ENCODE results near the gene ADPRHL1.
"Not testable (repeated sequence)": the region's sequence is repeated elsewhere in the genome, so short reads cannot be mapped to it uniquely, and the experiment has no call there.

Gene ADPRHL1

GRCh38 chr13:113369881-113370280 is 83.4 kb downstream of the ADPRHL1 start:
- no peaks in the 10 kb centered on the region for H3K9me3 Mint-ChIP-seq
- no peak overlapping the region for H3K27ac Mint-ChIP-seq
- no peaks in the 10 kb centered on the region for H3K4me1 Mint-ChIP-seq
- DNase-seq (ENCODE audit: low spot score in 2 of 2): no peak
- peaks cover 1% of the 10 kb centered on the region for H3K36me3 Mint-ChIP-seq
- ATAC-seq (ENCODE audit: low read depth): no peak
- peaks cover 12% of the 10 kb centered on the region for H3K27me3 Mint-ChIP-seq
- H3K4me3 Mint-ChIP-seq: no peak overlapping the region

- no peaks in the 10 kb centered on the region for H3K4me1 Mint-ChIP-seq
- peaks cover 8% of the 10 kb centered on the region for H3K27me3 Mint-ChIP-seq
- H3K36me3 Mint-ChIP-seq: peaks cover 1% of the 10 kb centered on the region
- DNase-seq (ENCODE audit: low spot score in 2 of 2) (no peak), ATAC-seq (ENCODE audit: low read depth) (no peak)
- no peak overlapping the region for H3K4me3 Mint-ChIP-seq
- H3K27ac Mint-ChIP-seq: no peak overlapping the region
- no peaks in the 10 kb centered on the region for H3K9me3 Mint-ChIP-seq
These were observed 84.1 kb downstream of the ADPRHL1 start for GRCh38 chr13:113369189-113369588.

GRCh38 chr13:113368353-113368752 is 84.9 kb downstream of the ADPRHL1 start:
- not testable (repeated sequence) for H3K4me3 Mint-ChIP-seq; DNase-seq (ENCODE audit: low spot score in 2 of 2); H3K4me1 Mint-ChIP-seq

DNA sequence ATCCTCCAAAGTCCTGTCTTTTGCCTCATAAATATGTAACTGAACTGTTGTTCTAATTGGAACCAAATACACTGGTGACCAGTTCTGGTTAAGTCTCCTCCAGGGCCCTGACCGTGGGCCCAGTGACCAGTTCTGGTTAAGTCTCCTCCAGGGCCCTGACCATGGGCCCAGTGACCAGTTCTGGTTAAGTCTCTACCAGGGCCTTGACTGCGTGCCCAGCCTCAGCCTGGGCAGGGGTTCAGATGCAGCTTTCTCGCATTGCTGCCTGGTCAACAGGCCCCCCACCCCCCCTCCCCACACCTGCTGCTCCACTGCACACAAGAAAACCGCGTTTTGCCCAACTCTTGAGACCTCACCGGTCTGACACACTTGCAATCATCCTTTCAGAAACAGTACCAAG is 85.5 kb downstream of the ADPRHL1 start:
- no peaks in the 10 kb centered on the region for H3K9me3 Mint-ChIP-seq
- ATAC-seq (ENCODE audit: low read depth) (no peak), DNase-seq (ENCODE audit: low spot score in 2 of 2) (no peak)
- no peak overlapping the region for H3K4me3 Mint-ChIP-seq
- H3K27me3 Mint-ChIP-seq: peaks cover 10% of the 10 kb centered on the region
- peaks cover 1% of the 10 kb centered on the region for H3K36me3 Mint-ChIP-seq
- H3K27ac Mint-ChIP-seq: no peak overlapping the region
- no peaks in the 10 kb centered on the region for H3K4me1 Mint-ChIP-seq

More at GRCh38 chr13:113368353-113368752, 84.9 kb downstream of the ADPRHL1 start:
- H3K27ac Mint-ChIP-seq; H3K9me3 Mint-ChIP-seq; ATAC-seq (ENCODE audit: low read depth); H3K27me3 Mint-ChIP-seq; H3K36me3 Mint-ChIP-seq: not testable (repeated sequence)

- no peak for ATAC-seq (ENCODE audit: low read depth)
- no peak overlapping the region for H3K27ac Mint-ChIP-seq
- no peak overlapping the region for H3K4me3 Mint-ChIP-seq
These were observed 86.2 kb downstream of the ADPRHL1 start for GRCh38 chr13:113367020-113367560.

GRCh38 chr13:113365971-113366588 is 87.2 kb downstream of the ADPRHL1 start:
- no peaks in the 10 kb centered on the region for H3K4me1 Mint-ChIP-seq
- H3K9me3 Mint-ChIP-seq: no peaks in the 10 kb centered on the region
- no peak for DNase-seq (ENCODE audit: low spot score in 2 of 2)
- no peak for ATAC-seq (ENCODE audit: low read depth)
- peaks cover 10% of the 10 kb centered on the region for H3K27me3 Mint-ChIP-seq
- peaks cover 1% of the 10 kb centered on the region for H3K36me3 Mint-ChIP-seq
- peak overlapping the region; percentile 65 for H3K4me3 Mint-ChIP-seq
- H3K27ac Mint-ChIP-seq: no peak overlapping the region

More at GRCh38 chr13:113367020-113367560, 86.2 kb downstream of the ADPRHL1 start:
- Mint-ChIP-seq H3K4me1 (no peaks in the 10 kb centered on the region), H3K27me3 (peaks cover 12% of the 10 kb centered on the region), H3K9me3 (no peaks in the 10 kb centered on the region), H3K36me3 (peaks cover 1% of the 10 kb centered on the region)
- DNase-seq (ENCODE audit: low spot score in 2 of 2): no peak

- Mint-ChIP-seq H3K4me3 (peak overlapping the region; percentile 65), H3K9me3 (no peaks in the 10 kb centered on the region), H3K4me1 (no peaks in the 10 kb centered on the region), H3K27me3 (peaks cover 10% of the 10 kb centered on the region), H3K27ac (no peak overlapping the region), H3K36me3 (peaks cover 1% of the 10 kb centered on the region)
- DNase-seq (ENCODE audit: low spot score in 2 of 2): no peak
- no peak for ATAC-seq (ENCODE audit: low read depth)
These were observed 87.7 kb downstream of the ADPRHL1 start for GRCh38 chr13:113365583-113365970.

- no peak overlapping the region for H3K27ac Mint-ChIP-seq
- peak overlapping the region; percentile 65 for H3K4me3 Mint-ChIP-seq
- ATAC-seq (ENCODE audit: low read depth) (no peak), DNase-seq (ENCODE audit: low spot score in 2 of 2) (no peak)
- peaks cover 10% of the 10 kb centered on the region for H3K27me3 Mint-ChIP-seq
- H3K36me3 Mint-ChIP-seq: peaks cover 1% of the 10 kb centered on the region
- H3K9me3 Mint-ChIP-seq: no peaks in the 10 kb centered on the region
- H3K4me1 Mint-ChIP-seq: no peaks in the 10 kb centered on the region
These were observed 88.2 kb downstream of the ADPRHL1 start for GRCh38 chr13:113364901-113365582.

DNA sequence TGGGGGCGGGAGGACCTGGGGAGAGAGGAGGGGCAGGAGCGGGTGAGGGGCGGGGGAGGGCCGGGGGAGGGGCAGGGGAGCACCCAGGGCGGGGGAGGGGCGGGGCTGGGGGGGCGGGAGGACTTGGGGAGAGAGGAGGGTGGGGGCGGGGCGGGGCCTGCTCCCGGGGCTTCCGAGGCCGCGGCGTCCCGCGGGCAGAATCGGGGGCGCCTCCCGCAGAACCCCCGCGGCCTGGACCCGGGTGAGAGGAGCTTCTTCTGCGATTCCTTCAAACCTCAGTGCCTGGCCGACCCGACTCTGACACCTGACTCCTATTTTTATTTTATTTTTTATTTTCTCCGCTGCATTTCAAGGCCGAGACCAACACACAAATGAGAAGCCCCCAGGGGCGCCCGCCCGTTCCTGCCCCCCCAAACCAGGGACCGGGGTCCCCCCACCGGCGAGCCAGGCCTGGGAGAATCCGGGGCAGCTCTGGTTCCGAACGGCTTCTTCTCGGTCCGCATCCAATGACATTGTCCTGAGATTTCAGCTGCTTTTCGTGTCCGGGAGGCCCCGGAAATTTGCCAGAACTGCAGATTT is 88.9 kb downstream of the ADPRHL1 start:
- ATAC-seq (ENCODE audit: low read depth) (no peak), DNase-seq (ENCODE audit: low spot score in 2 of 2) (no peak)
- Mint-ChIP-seq H3K36me3 (peaks cover 1% of the 10 kb centered on the region), H3K27me3 (peaks cover 10% of the 10 kb centered on the region), H3K9me3 (no peaks in the 10 kb centered on the region), H3K4me1 (no peaks in the 10 kb centered on the region), H3K27ac (no peak overlapping the region), H3K4me3 (no peak overlapping the region)

DNA sequence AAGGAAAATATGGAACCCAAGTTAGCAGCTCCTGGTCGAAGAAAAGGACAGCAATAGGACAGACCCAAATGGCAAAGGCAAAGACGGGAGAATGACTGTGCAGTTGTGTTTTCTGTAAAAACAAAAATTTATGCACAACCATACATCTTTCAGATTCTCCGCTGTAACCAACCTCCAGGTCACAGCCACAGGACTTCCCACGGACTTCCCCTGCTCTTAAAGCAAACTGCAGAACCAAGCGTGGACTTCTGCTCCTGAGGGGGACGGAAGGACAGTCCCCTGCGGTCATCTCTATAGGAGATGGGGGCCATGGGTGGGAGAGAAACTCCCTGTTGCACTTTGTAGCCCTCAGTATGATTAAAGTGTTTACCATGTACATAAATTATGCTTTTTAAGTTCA is 91.9 kb downstream of the ADPRHL1 start:
- Mint-ChIP-seq H3K36me3 (peaks cover 1% of the 10 kb centered on the region), H3K9me3 (no peaks in the 10 kb centered on the region), H3K27ac (no peak overlapping the region), H3K4me3 (no peak overlapping the region), H3K27me3 (peaks cover 13% of the 10 kb centered on the region), H3K4me1 (no peaks in the 10 kb centered on the region)
- DNase-seq (ENCODE audit: low spot score in 2 of 2) (no peak), ATAC-seq (ENCODE audit: low read depth) (peak; percentile 26)

- H3K9me3 Mint-ChIP-seq: no peaks in the 10 kb centered on the region
- H3K4me1 Mint-ChIP-seq: no peaks in the 10 kb centered on the region
- DNase-seq (ENCODE audit: low spot score in 2 of 2) (no peak), ATAC-seq (ENCODE audit: low read depth) (no peak)
- peaks cover 1% of the 10 kb centered on the region for H3K36me3 Mint-ChIP-seq
- no peak overlapping the region for H3K27ac Mint-ChIP-seq
- H3K4me3 Mint-ChIP-seq: no peak overlapping the region
- H3K27me3 Mint-ChIP-seq: peaks cover 11% of the 10 kb centered on the region
These were observed 92.8 kb downstream of the ADPRHL1 start for GRCh38 chr13:113360446-113360845.

GRCh38 chr13:113359571-113359970 is 93.7 kb downstream of the ADPRHL1 start:
- Mint-ChIP-seq H3K27me3 (peaks cover 9% of the 10 kb centered on the region), H3K9me3 (no peaks in the 10 kb centered on the region), H3K36me3 (no peaks in the 10 kb centered on the region), H3K27ac (no peak overlapping the region), H3K4me3 (no peak overlapping the region), H3K4me1 (no peaks in the 10 kb centered on the region)
- DNase-seq (ENCODE audit: low spot score in 2 of 2) (no peak), ATAC-seq (ENCODE audit: low read depth) (no peak)

GRCh38 chr13:113358653-113359190 is 94.6 kb downstream of the ADPRHL1 start:
- Mint-ChIP-seq H3K27me3 (peaks cover 9% of the 10 kb centered on the region), H3K9me3 (no peaks in the 10 kb centered on the region), H3K27ac (no peak overlapping the region), H3K4me3 (no peak overlapping the region), H3K36me3 (no peaks in the 10 kb centered on the region), H3K4me1 (no peaks in the 10 kb centered on the region)
- DNase-seq (ENCODE audit: low spot score in 2 of 2) (no peak), ATAC-seq (ENCODE audit: low read depth) (no peak)

DNA sequence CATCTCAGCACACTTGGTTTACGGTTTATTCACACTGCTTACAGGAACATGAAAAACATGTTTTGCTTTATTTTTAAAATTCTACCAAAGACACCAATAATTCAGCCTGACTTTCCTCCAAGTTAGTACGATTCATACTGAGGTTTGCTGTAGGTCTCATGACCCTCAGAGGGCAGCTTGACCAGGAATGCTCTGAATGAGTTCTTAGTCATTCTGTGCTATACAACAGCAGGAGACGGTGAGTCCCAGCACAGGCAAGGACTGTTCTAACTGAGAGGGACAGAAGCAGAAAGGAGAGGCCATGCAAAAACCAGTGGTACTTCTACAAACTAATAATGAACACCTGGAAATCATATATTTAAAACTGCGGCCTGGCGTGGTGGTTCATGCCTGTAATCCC is 95.8 kb downstream of the ADPRHL1 start:
- no peaks in the 10 kb centered on the region for H3K9me3 Mint-ChIP-seq
- ATAC-seq (ENCODE audit: low read depth) (no peak), DNase-seq (ENCODE audit: low spot score in 2 of 2) (no peak)
- no peak overlapping the region for H3K27ac Mint-ChIP-seq
- no peaks in the 10 kb centered on the region for H3K36me3 Mint-ChIP-seq
- H3K4me1 Mint-ChIP-seq: no peaks in the 10 kb centered on the region
- peaks cover 7% of the 10 kb centered on the region for H3K27me3 Mint-ChIP-seq
- no peak overlapping the region for H3K4me3 Mint-ChIP-seq
